Thyroid gland (tissue), 4 donors: ENCODE data around the gene SLC7A14. TPM values are rescaled to one million over a fixed set of nuclear protein-coding genes. Genes with fewer than 3 reads are reported as not detected.

Source experiments
- DNase-seq, 2 donors: peaks; one replicate each; pipeline ENCODE4 v3.0.0-alpha.2; 2019
- H3K27ac ChIP-seq, 3 donors: fragments of 200-600 bp; sonication (generic); 1 replicate in 2 of 3; 2 replicates in 1 of 3; pipeline ENCODE4 v1.5.1; 2016 to 2019; ENCODE audit warnings: mild to moderate bottlenecking in 1 of 3, moderate library complexity in 1 of 3
- H3K27me3 ChIP-seq: fragments of 200-600 bp; sonication (generic); one replicate; pipeline ENCODE4 v1.5.1; 2019
- H3K36me3 ChIP-seq, 2 donors: fragments of 200-600 bp; sonication (generic); one replicate each; pipeline ENCODE4 v1.5.1; 2016 to 2019
- H3K4me1 ChIP-seq, 2 donors: fragments of 200-600 bp; sonication (generic); one replicate each; pipeline ENCODE4 v1.5.1; 2017 to 2019
- H3K4me3 ChIP-seq, 3 donors: fragments of 200-600 bp; sonication (generic); replicated peaks in 1 of 3; 1 replicate in 2 of 3; 2 replicates in 1 of 3; pipeline ENCODE4 v1.5.1; 2016; ENCODE audit warnings: mild to moderate bottlenecking in 1 of 3
- H3K9me3 ChIP-seq: fragments of 200-600 bp; sonication (generic); one replicate; pipeline ENCODE4 v1.5.1; 2017
- POLR2A ChIP-seq, 2 donors: fragments of 450-650 bp; IDR thresholded peaks; one replicate each; pipeline ENCODE4 v1.6.1; 2017; ENCODE audit warnings: antibody characterized with exemption in 2 of 2, mild to moderate bottlenecking in 2 of 2, moderate library complexity in 1 of 2
- WGBS, 2 donors: methylation state at CpG; one replicate each; pipeline ENCODE4 v1.1.5; 2017; 5-methylcytosine and 5-hydroxymethylcytosine counted together
- intact Hi-C: fragments of 100-400 bp; cut with DNase I; formaldehyde crosslinking; loops from one replicate; pipeline ENCODE4 v1.15.1; 2023
- total RNA-seq, 4 donors: library from RNA; depleted of rRNA; stranded (reverse); fragments of >200 nt; gene quantifications; one replicate each; pipeline ENCODE4 v1.2.3, GENCODE V29; 2016
- TF ChIP-seq, protein P1 (sequence below), 6 experiments: fragments of 200-600 bp in 3 of 6; fragments of 450-650 bp in 3 of 6; sonication (generic) in 3 of 6; IDR thresholded peaks; one replicate each; pipeline ENCODE4 v1.5.1; 2016 to 2019; ENCODE audit warnings: antibody characterized with exemption in 6 of 6, mild to moderate bottlenecking in 2 of 6, inconsistent platforms in 1 of 6, moderate library complexity in 1 of 6

Gene SLC7A14
- total RNA-seq, 4 donors from 2014 or later = 0.11 to 0.34 (median 0.13) TPM; not detected in 1

DNA sequence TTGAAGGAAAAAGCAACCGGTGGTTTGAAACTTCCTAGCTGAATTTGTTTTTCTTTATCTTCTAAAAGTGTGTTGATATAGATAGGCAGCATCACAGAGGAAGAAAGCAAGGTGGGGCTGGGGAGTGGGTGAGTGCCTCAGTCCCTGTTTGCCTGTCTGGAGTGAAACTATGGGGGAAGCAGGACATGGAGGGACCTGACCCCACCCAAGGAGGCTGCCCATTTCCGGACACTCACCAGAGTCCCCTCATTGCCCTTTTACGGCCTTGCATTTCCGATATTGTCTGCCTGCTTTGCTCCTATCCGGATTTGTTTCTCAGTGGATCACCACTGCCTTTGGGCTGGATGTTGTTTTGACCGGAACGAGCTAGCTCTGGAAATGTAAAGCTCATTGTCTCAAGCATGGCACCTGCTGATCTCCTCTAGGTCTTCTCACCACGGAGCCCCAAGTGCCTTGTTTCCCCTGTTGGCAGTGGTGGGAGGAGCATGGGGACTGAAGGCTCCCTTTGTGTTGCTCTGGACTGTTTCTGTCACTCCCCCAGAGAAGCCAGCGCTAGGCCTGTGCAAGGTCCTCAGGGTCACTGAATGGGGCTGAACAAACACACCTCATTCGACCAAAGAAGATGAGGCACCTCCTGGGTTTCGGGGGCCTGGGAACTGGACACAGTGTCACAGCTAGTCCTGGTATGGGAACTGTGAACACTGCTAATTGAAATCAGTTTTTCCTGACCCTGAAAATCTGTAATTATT lies 160.2 kb downstream of the SLC7A14 start:
- DNase-seq = no peak
- TF ChIP-seq POLR2A (IDR thresholded peaks at IDR 0.05) = no peak
- no peaks in the 10 kb centered on the region for H3K9me3 ChIP-seq
- H3K4me3 ChIP-seq = no peak overlapping the region
- H3K4me1 ChIP-seq = no peaks in the 10 kb centered on the region
- intact Hi-C loops = no loop called here
- no peak overlapping the region for H3K27ac ChIP-seq
- H3K27me3 ChIP-seq = no peaks in the 10 kb centered on the region
- WGBS, 2 donors = 62 to 73% methylated on average over 11 of the region's 11 CpGs
- H3K36me3 ChIP-seq = no peaks in the 10 kb centered on the region

GRCh38 chr3:170424879-170425278 lies 161.0 kb downstream of the SLC7A14 start:
- H3K27ac ChIP-seq = no peak overlapping the region
- H3K27me3 ChIP-seq = no peaks in the 10 kb centered on the region
- 80 to 85% methylated on average over 8 of the region's 8 CpGs for WGBS, 2 donors
- no peaks in the 10 kb centered on the region for H3K4me1 ChIP-seq
- no peaks in the 10 kb centered on the region for H3K36me3 ChIP-seq
- TF ChIP-seq POLR2A (IDR thresholded peaks at IDR 0.05) = no peak
- TF ChIP-seq, protein P1, sequence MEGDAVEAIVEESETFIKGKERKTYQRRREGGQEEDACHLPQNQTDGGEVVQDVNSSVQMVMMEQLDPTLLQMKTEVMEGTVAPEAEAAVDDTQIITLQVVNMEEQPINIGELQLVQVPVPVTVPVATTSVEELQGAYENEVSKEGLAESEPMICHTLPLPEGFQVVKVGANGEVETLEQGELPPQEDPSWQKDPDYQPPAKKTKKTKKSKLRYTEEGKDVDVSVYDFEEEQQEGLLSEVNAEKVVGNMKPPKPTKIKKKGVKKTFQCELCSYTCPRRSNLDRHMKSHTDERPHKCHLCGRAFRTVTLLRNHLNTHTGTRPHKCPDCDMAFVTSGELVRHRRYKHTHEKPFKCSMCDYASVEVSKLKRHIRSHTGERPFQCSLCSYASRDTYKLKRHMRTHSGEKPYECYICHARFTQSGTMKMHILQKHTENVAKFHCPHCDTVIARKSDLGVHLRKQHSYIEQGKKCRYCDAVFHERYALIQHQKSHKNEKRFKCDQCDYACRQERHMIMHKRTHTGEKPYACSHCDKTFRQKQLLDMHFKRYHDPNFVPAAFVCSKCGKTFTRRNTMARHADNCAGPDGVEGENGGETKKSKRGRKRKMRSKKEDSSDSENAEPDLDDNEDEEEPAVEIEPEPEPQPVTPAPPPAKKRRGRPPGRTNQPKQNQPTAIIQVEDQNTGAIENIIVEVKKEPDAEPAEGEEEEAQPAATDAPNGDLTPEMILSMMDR (IDR thresholded peaks at IDR 0.05) = no peak
- no peak overlapping the region for H3K4me3 ChIP-seq
- intact Hi-C loops = no loop called here
- no peak for DNase-seq
- H3K9me3 ChIP-seq = no peaks in the 10 kb centered on the region

DNA sequence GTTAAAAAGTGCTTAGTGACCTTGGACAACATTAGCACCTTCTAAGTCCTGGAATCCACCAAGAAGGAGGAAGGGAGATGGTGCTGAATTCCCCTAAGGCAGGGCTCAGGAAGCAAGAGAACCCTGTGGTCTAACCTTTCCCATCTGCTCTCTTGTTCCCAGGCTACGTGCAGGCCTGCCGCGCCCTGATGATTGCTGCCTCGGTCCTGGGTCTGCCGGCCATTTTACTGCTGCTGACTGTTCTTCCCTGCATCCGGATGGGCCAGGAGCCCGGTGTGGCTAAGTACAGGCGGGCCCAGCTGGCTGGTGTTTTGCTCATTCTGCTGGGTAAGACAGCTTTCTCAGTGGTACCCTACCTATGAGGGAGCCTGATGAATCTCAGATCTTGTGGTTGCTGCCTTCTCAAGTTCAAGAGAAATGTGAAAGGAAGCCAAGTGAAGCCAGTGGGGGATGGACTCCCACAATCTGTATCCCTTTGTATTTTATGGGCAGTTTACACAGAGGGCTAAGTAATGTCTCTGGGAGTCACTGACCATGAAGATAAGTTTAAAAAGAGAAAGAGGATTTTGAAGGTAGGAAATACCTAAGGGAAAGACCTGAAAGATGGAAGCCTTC lies 162.8 kb downstream of the SLC7A14 start:
- no peak overlapping the region for H3K4me3 ChIP-seq
- 89 to 93% methylated on average over 5 to 8 of the region's 8 CpGs for WGBS, 2 donors
- intact Hi-C loops = no loop called here
- no peaks in the 10 kb centered on the region for H3K9me3 ChIP-seq
- no peaks in the 10 kb centered on the region for H3K36me3 ChIP-seq
- H3K27me3 ChIP-seq = no peaks in the 10 kb centered on the region
- TF ChIP-seq, protein P1 (IDR thresholded peaks at IDR 0.05) = no peak
- no peak for TF ChIP-seq POLR2A (IDR thresholded peaks at IDR 0.05)
- no peak for DNase-seq
- peaks cover 11 to 13% of the 10 kb centered on the region in 2 donors for H3K4me1 ChIP-seq
- H3K27ac ChIP-seq = no peak overlapping the region

GRCh38 chr3:170421758-170422157 lies 164.1 kb downstream of the SLC7A14 start:
- Histone ChIP-seq H3K36me3 (no peaks in the 10 kb centered on the region), H3K4me3 (no peak overlapping the region), H3K9me3 (no peaks in the 10 kb centered on the region), H3K4me1 (peaks cover 11 to 13% of the 10 kb centered on the region in 2 donors), H3K27me3 (no peaks in the 10 kb centered on the region), H3K27ac (no peak overlapping the region)
- no peak for TF ChIP-seq POLR2A (IDR thresholded peaks at IDR 0.05)
- TF ChIP-seq, protein P1 (IDR thresholded peaks at IDR 0.05) = no peak
- DNase-seq = no peak
- intact Hi-C loops = no loop called here
- 87 to 96% methylated on average over 2 of the region's 2 CpGs for WGBS, 2 donors

DNA sequence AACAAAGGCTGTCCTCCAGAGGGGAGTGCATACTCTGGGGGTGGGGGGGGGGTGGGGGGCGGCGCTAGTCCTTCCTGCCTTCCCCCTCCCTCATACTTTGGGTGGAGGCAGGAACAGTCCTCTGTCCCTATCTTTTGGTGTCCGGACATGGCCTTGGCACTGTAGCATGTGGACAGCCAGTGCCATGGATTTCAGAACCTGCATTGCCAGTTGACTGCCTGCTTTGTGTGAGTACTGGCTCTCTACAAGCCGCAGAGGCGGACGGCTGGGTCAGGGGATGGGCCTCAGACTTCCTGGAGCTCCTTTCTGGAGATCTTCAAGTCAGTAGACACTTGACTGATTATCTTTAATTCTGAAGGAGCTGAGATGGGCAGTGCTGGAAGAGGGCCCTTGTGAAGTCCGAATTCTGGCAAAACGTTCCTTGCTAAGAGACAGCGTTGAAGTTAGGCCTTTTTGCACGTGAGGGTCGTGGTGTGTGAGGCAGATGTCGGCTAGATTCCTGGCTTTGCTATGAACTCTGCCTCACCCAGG lies 164.7 kb downstream of the SLC7A14 start:
- Histone ChIP-seq H3K27ac (no peak overlapping the region), H3K9me3 (no peaks in the 10 kb centered on the region), H3K4me3 (no peak overlapping the region), H3K27me3 (no peaks in the 10 kb centered on the region), H3K4me1 (peaks cover 11 to 13% of the 10 kb centered on the region in 2 donors), H3K36me3 (no peaks in the 10 kb centered on the region)
- intact Hi-C loops = no loop called here
- TF ChIP-seq POLR2A (IDR thresholded peaks at IDR 0.05) = no peak
- TF ChIP-seq, protein P1 (IDR thresholded peaks at IDR 0.05) = no peak
- DNase-seq = peak; percentile 18 to 29
- 48 to 54% methylated on average over 9 to 12 of the region's 12 CpGs for WGBS, 2 donors
